HCT116 (cell line): Measurements from ENCODE around the gene EXOSC3. TPM values are rescaled to one million over a fixed set of nuclear protein-coding genes. Genes with fewer than 3 reads are reported as not detected.
A peak's percentile ranks its signal among the peaks of the same experiment; 100 is the strongest.

Source experiments
- ATAC-seq: fragments of 200-7000 bp; cut with Tn5 transposase; 2 replicates; pipeline ENCODE4 v1.9.1; 2020; ENCODE audit warnings: mild to moderate bottlenecking, moderate library complexity
- Bru-seq: library from RNA; stranded (reverse); fragments of 400-500 nt; gene quantifications from one replicate; lab custom pipeline; 2021; lab: Mats Ljungman, UMichigan
- BruChase-seq, 2 experiments: library from RNA; stranded (reverse); fragments of 400-500 nt; gene quantifications; one replicate each; lab custom pipeline; 2021; lab: Mats Ljungman, UMichigan
- BruUV-seq: library from RNA; stranded (reverse); fragments of 400-500 nt; replicated peaks from 2 replicates; lab custom pipeline; 2021; lab: Mats Ljungman, UMichigan
- CTCF ChIA-PET: fragments of 300-600 bp; sonication (Branson Sonifier 250); formaldehyde crosslinking; loops from one replicate; lab custom pipeline; 2021; ENCODE audit warnings: antibody characterized with exemption; lab: Charles Lee
- POLR2A ChIA-PET: fragments of 300-600, 350-600 bp; sonication (Branson Sonifier 250); formaldehyde crosslinking; loops from one replicate; lab custom pipeline; 2021; ENCODE audit warnings: antibody characterized with exemption; lab: Charles Lee
- RAD21 ChIA-PET, 2 experiments: fragments of 300-600 bp; sonication (Branson Sonifier 250); formaldehyde crosslinking; loops; one replicate each; lab custom pipeline; 2023; ENCODE audit warnings: low total read pairs in 2 of 2; ENCODE audit not compliant: uncharacterized antibody in 2 of 2, unreplicated experiment in 2 of 2, low non-redundant PET in 1 of 2; lab: Charles Lee
- DNase-seq: peaks from one replicate; pipeline ENCODE4 v3.0.0-alpha.2; 2010; ENCODE audit warnings: low read depth, low spot score
- H2AFZ ChIP-seq: fragments of 200-600 bp; shearing (Covaris generic), sonication (generic); 2 replicates; pipeline ENCODE4 v1.6.1; 2017; ENCODE audit warnings: low read depth, mixed run types, mixed read lengths, antibody characterized with exemption, low read length; ENCODE audit not compliant: poor library complexity, severe bottlenecking
- H3K27ac ChIP-seq: 2 replicates; pipeline ENCODE4 v1.5.1; 2012; ENCODE audit warnings: low read depth, low read length
- H3K27me3 ChIP-seq: fragments of 200-600 bp; sonication (generic); 2 replicates; pipeline ENCODE4 v1.6.1; 2016; ENCODE audit warnings: mixed run types, low read length, mixed read lengths; ENCODE audit not compliant: insufficient read depth
- H3K36me3 ChIP-seq, 2 experiments: fragments of 200-500 bp in 1 of 2; fragments of 200-600 bp in 1 of 2; sonication (Bioruptor generic) in 1 of 2; sonication (generic) in 1 of 2; 2 replicates each; pipeline versions ENCODE4 v1.5.1 to v1.6.1; 2014 to 2016; ENCODE audit warnings: low read length in 2 of 2, inconsistent platforms in 1 of 2, mixed read lengths in 1 of 2, mixed run types in 1 of 2; ENCODE audit not compliant: insufficient read depth in 2 of 2, control insufficient read depth in 1 of 2
- H3K4me1 ChIP-seq, 2 experiments: fragments of 200-600 bp in 1 of 2; sonication (generic) in 1 of 2; 2 replicates each; pipeline versions ENCODE4 v1.5.1 to v1.6.1; 2012 to 2017; ENCODE audit warnings: low read length in 2 of 2, inconsistent platforms in 1 of 2, mild to moderate bottlenecking in 1 of 2, mixed read lengths in 1 of 2, mixed run types in 1 of 2, moderate library complexity in 1 of 2; ENCODE audit not compliant: insufficient read depth in 2 of 2, control insufficient read depth in 1 of 2
- H3K4me2 ChIP-seq: fragments of 200-600 bp; sonication (generic); 2 replicates; pipeline ENCODE4 v1.6.1; 2017; ENCODE audit warnings: mixed run types, low read length, mixed read lengths
- H3K4me3 ChIP-seq, 2 experiments: fragments of 200-600 bp in 1 of 2; sonication (generic) in 1 of 2; replicated peaks in 1 of 2; 2 replicates each; pipeline ENCODE4 v1.5.1; 2011 to 2016; ENCODE audit warnings: low read length in 2 of 2, control low read depth in 1 of 2, low read depth in 1 of 2, mild to moderate bottlenecking in 1 of 2, mixed read lengths in 1 of 2, mixed run types in 1 of 2
- H3K79me2 ChIP-seq: fragments of 200-600 bp; sonication (generic); 2 replicates; pipeline ENCODE4 v1.6.1; 2017; ENCODE audit warnings: mild to moderate bottlenecking, mixed run types, low read length, moderate library complexity, mixed read lengths; ENCODE audit not compliant: insufficient read depth
- H3K9ac ChIP-seq: fragments of 200-600 bp; sonication (generic); 2 replicates; pipeline ENCODE4 v1.6.1; 2016; ENCODE audit warnings: low read length, mixed read lengths
- H3K9me2 ChIP-seq: fragments of 200-600 bp; sonication (generic), shearing (Covaris generic); 2 replicates; pipeline ENCODE4 v1.6.1; 2017; ENCODE audit warnings: mixed run types, mild to moderate bottlenecking, moderate library complexity; ENCODE audit not compliant: insufficient read depth
- H3K9me3 ChIP-seq, 2 experiments: fragments of 200-500 bp in 1 of 2; fragments of 200-600 bp in 1 of 2; sonication (Bioruptor generic) in 1 of 2; sonication (generic) in 1 of 2; 2 replicates each; pipeline ENCODE4 v1.6.1; 2014 to 2017; ENCODE audit warnings: low read length in 2 of 2, mixed read lengths in 2 of 2, inconsistent platforms in 1 of 2, low read depth in 1 of 2, mild to moderate bottlenecking in 1 of 2, mixed run types in 1 of 2, moderate library complexity in 1 of 2; ENCODE audit not compliant: control insufficient read depth in 1 of 2, insufficient read depth in 1 of 2
- H4K20me1 ChIP-seq: fragments of 200-600 bp; sonication (generic), shearing (Covaris generic); 2 replicates; pipeline ENCODE4 v1.6.1; 2017; ENCODE audit warnings: mixed run types, mild to moderate bottlenecking, moderate library complexity; ENCODE audit not compliant: insufficient read depth
- EGR1 ChIP-seq: IDR thresholded peaks from 2 replicates; pipeline ENCODE4 v1.6.1; 2012; ENCODE audit warnings: low read depth
- ELF1 ChIP-seq: IDR thresholded peaks from 2 replicates; pipeline ENCODE4 v1.6.1; 2012; ENCODE audit warnings: low read depth, borderline replicate concordance
- EZH2phosphoT487 ChIP-seq: fragments of 200-600 bp; IDR thresholded peaks from 2 replicates; pipeline ENCODE4 v1.6.1; 2018; ENCODE audit warnings: antibody characterized with exemption, borderline replicate concordance
- JUND ChIP-seq: IDR thresholded peaks from 2 replicates; pipeline ENCODE4 v1.6.1; 2012
- POLR2A ChIP-seq: IDR thresholded peaks from 2 replicates; pipeline ENCODE4 v1.7.0; 2011; ENCODE audit warnings: borderline replicate concordance; ENCODE audit not compliant: insufficient read depth, insufficient read length; ENCODE audit errors: extremely low read depth
- POLR2AphosphoS5 ChIP-seq: IDR thresholded peaks from 2 replicates; pipeline ENCODE4 v1.6.1; 2011; ENCODE audit warnings: mild to moderate bottlenecking, low read depth, low read length, moderate library complexity
- SIN3A ChIP-seq: IDR thresholded peaks from 2 replicates; pipeline ENCODE4 v1.6.1; 2012; ENCODE audit warnings: low read depth
- SRF ChIP-seq: IDR thresholded peaks from 2 replicates; pipeline ENCODE4 v1.6.1; 2012; ENCODE audit warnings: low read depth
- TCF7L2 ChIP-seq: IDR thresholded peaks from 2 replicates; pipeline ENCODE4 v1.7.0; 2011; ENCODE audit warnings: borderline replicate concordance, inconsistent platforms; ENCODE audit not compliant: insufficient read depth, insufficient read length; ENCODE audit errors: extremely low read depth
- YY1 ChIP-seq: IDR thresholded peaks from 2 replicates; pipeline ENCODE4 v1.6.1; 2011; ENCODE audit warnings: low read length, low read depth, moderate library complexity, mild to moderate bottlenecking; ENCODE audit not compliant: insufficient replicate concordance; ENCODE audit errors: extremely low read depth
- ZFX ChIP-seq: fragments of 450-650 bp; IDR thresholded peaks from 2 replicates; pipeline ENCODE4 v1.6.1; 2017
- intact Hi-C: fragments of 100-400 bp; cut with micrococcal nuclease; formaldehyde crosslinking; loops from 2 replicates; pipeline ENCODE4 v1.10.0; 2022
- long read RNA-seq: library from polyadenylated mRNA; unstranded; transcript quantifications from one replicate; pipeline ENCODE4 v2.0.0, GENCODE V29; 2021; ENCODE audit not compliant: unreplicated experiment
- polyA plus RNA-seq: library from polyadenylated mRNA; unstranded; fragments of >200 nt; gene quantifications from 2 replicates; pipeline ENCODE4 v1.2.1, GENCODE V29; 2012; ENCODE audit warnings: missing spikeins
- total RNA-seq: library from RNA; stranded (reverse); gene quantifications from one replicate; pipeline ENCODE4 v1.2.1, GENCODE V29; 2021; ENCODE audit not compliant: unreplicated experiment
- TF ChIP-seq, protein P1 (sequence below): IDR thresholded peaks from 2 replicates; pipeline ENCODE4 v1.6.1; 2012; ENCODE audit warnings: low read depth
- TF ChIP-seq, protein P2 (sequence below): IDR thresholded peaks from 2 replicates; pipeline ENCODE4 v1.6.1; 2011; ENCODE audit warnings: mild to moderate bottlenecking, low read length, moderate library complexity; ENCODE audit not compliant: insufficient replicate concordance; ENCODE audit errors: extremely low read depth
- TF ChIP-seq, protein P3 (sequence below): IDR thresholded peaks from 2 replicates; pipeline ENCODE4 v1.6.1; 2012
- TF ChIP-seq, protein P4 (sequence below): IDR thresholded peaks from 2 replicates; pipeline ENCODE4 v1.6.1; 2012

EXOSC3 gene
- 79.6 TPM for total RNA-seq
- 38.6 and 46.1 TPM in 2 replicates for polyA plus RNA-seq
- percentile 97 among the genes with signal in this experiment for Bru-seq, nascent RNA
- BruChase-seq, experiment 1, labeled RNA remaining after a 6-hour chase = percentile 95 among the genes with signal in this experiment
- BruChase-seq, experiment 2, labeled RNA remaining after a 2-hour chase = percentile 98 among the genes with signal in this experiment
- long read RNA-seq, transcript EXOSC3-201 (4 exons, 1,806 nt) = major isoform, 36 of 50 reads
- long read RNA-seq, transcript EXOSC3-202 (3 exons, 768 nt) = minor isoform, 7 of 50 reads
- long read RNA-seq, partial matches to known transcripts = 1 of 50 reads
- long read RNA-seq, other reads (novel, unspliced or antisense) = 6 of 50 reads

DNA sequence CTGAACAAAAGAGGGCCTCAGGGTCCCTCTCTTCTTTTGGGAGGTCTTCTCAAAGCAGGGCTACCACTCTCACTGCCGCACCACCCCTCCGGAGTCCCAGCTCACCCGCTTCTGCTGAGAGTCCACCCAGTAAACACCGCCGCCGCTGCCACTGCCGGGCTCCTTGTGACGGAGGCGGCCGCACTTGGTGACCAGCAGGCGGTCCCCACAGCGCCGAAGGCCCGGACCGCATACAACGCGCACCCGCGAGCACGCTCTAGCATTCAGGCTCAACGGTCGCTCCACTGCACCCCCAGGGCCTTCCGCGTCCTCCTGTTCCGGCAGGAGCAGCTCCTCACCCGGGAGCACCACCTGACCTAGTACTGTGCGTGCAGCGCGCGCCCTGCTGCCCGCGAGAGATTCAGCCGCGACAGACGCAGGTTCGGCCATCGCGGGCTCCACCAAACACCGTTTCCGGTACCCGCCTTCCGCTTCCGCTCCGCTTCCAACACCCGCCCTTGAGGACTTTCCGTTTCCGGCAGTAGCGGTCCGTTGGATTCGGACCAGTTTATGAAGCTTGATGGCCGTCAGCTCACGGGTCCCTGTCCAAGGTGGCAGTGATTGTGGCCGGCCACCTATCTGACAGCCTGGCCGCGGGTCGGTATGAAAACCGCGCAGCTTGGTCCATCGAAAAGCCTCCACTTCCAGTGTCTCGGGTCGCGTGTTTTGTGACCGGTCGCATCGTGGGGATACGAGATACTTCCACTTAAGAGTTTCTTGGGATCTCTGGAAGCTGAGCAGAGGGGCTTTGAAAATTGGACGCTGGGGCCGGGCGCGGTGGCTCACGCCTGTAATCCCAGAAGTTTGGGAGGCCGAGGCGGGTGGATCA, at the start of gene EXOSC3:
TSS of gene EXOSC3 (minus strand) at position 449 of the 868 bp plus-strand sequence. CDS start at position 429, 20 bp downstream.
- ATAC-seq (peak; percentile 89), DNase-seq (peak; percentile 88)
- H3K36me3 ChIP-seq = peaks cover 23 to 35% of the 10 kb centered on the region in 2 experiments
- H3K9me2 ChIP-seq = no peaks in the 10 kb centered on the region
- RAD21 ChIA-PET = no interaction called here
- H2AFZ ChIP-seq = peak within 1 kb of the TSS; percentile 74
- no peaks in the 10 kb centered on the region for H3K9me3 ChIP-seq
- POLR2A ChIA-PET = interaction anchor here (0.7 kb wide), 1 partner anchor 10 kb away, joined by 4 read pairs; no protein-coding TSS in a partner anchor
- CTCF ChIA-PET = interaction anchor here (1.0 to 1.5 kb wide), 2 partner anchors 17 to 479 kb away, joined by 3 read pairs; no protein-coding TSS in a partner anchor
- H3K27me3 ChIP-seq = no peaks in the 10 kb centered on the region
- peak within 1 kb of the TSS; percentile 85 for H3K4me2 ChIP-seq
- peaks cover 9% of the 10 kb centered on the region; the same call in 1 of the 2 replicates for H4K20me1 ChIP-seq
- H3K27ac ChIP-seq = peak within 1 kb of the TSS; percentile 71
- H3K4me1 ChIP-seq = peaks cover 7 to 11% of the 10 kb centered on the region in 2 experiments; a peak in 3 of 4 replicates
- H3K4me3 ChIP-seq = peak within 1 kb of the TSS; percentile 88 to 99
- BruUV-seq = no TSS peak
- intact Hi-C loops = loop anchor here (10.0 kb wide), 1 partner anchor 200 kb away; no protein-coding TSS in a partner anchor
- TF ChIP-seq, protein P1, sequence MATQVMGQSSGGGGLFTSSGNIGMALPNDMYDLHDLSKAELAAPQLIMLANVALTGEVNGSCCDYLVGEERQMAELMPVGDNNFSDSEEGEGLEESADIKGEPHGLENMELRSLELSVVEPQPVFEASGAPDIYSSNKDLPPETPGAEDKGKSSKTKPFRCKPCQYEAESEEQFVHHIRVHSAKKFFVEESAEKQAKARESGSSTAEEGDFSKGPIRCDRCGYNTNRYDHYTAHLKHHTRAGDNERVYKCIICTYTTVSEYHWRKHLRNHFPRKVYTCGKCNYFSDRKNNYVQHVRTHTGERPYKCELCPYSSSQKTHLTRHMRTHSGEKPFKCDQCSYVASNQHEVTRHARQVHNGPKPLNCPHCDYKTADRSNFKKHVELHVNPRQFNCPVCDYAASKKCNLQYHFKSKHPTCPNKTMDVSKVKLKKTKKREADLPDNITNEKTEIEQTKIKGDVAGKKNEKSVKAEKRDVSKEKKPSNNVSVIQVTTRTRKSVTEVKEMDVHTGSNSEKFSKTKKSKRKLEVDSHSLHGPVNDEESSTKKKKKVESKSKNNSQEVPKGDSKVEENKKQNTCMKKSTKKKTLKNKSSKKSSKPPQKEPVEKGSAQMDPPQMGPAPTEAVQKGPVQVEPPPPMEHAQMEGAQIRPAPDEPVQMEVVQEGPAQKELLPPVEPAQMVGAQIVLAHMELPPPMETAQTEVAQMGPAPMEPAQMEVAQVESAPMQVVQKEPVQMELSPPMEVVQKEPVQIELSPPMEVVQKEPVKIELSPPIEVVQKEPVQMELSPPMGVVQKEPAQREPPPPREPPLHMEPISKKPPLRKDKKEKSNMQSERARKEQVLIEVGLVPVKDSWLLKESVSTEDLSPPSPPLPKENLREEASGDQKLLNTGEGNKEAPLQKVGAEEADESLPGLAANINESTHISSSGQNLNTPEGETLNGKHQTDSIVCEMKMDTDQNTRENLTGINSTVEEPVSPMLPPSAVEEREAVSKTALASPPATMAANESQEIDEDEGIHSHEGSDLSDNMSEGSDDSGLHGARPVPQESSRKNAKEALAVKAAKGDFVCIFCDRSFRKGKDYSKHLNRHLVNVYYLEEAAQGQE = peak; percentile 70
- TF ChIP-seq EGR1 (no peak), SIN3A (peak; percentile 93), POLR2A (peak; percentile 65), EZH2phosphoT487 (no peak), TCF7L2 (peak; percentile 38), YY1 (peak; percentile 90), ZFX (peak; percentile 79), SRF (no peak), POLR2AphosphoS5 (peak; percentile 93), JUND (no peak; the same call in 1 of the 2 replicates), ELF1 (peak; percentile 81)
- TF ChIP-seq, protein P2, sequence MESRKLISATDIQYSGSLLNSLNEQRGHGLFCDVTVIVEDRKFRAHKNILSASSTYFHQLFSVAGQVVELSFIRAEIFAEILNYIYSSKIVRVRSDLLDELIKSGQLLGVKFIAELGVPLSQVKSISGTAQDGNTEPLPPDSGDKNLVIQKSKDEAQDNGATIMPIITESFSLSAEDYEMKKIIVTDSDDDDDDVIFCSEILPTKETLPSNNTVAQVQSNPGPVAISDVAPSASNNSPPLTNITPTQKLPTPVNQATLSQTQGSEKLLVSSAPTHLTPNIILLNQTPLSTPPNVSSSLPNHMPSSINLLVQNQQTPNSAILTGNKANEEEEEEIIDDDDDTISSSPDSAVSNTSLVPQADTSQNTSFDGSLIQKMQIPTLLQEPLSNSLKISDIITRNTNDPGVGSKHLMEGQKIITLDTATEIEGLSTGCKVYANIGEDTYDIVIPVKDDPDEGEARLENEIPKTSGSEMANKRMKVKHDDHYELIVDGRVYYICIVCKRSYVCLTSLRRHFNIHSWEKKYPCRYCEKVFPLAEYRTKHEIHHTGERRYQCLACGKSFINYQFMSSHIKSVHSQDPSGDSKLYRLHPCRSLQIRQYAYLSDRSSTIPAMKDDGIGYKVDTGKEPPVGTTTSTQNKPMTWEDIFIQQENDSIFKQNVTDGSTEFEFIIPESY = peak; percentile 80
- TF ChIP-seq, protein P3, sequence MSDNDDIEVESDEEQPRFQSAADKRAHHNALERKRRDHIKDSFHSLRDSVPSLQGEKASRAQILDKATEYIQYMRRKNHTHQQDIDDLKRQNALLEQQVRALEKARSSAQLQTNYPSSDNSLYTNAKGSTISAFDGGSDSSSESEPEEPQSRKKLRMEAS = peak; percentile 85
- TF ChIP-seq, protein P4, sequence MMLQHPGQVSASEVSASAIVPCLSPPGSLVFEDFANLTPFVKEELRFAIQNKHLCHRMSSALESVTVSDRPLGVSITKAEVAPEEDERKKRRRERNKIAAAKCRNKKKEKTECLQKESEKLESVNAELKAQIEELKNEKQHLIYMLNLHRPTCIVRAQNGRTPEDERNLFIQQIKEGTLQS = no peak
- H3K79me2 ChIP-seq = peaks cover 52% of the 10 kb centered on the region
- H3K9ac ChIP-seq = peak within 1 kb of the TSS; percentile 85
